ENCODE measurements around the gene TCEAL3. TPM values are rescaled to one million over a fixed set of nuclear protein-coding genes. Genes with fewer than 3 reads are reported as not detected.

The TCEAL3 gene
- total RNA-seq, 1 donor from 2014 or later, result 15.2 TPM

DNA sequence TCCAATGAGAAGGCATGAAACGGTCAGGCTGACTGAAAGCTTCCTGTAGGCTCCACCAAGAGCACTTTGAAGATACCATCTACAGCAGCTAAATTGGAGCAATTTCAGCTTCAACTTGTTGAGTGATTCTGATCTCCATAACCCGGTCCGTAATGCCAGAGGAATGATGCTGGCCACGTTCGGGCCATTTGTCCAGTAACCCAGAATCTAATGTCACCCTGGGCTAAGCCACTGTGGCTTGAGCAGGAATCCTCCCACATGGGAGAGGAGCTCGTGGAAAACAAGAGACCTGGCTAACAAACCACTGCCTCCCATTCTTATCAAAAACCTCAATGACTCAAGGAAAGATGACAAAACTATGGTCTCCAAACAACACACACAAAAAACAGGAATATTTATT, 36.6 kb upstream of the TCEAL3 start:
- no peak overlapping the region for H3K4me2 ChIP-seq (ENCODE audit: low read length)
- H3K4me1 Mint-ChIP-seq (ENCODE audit: low read depth, unreplicated experiment), result no peaks in the 10 kb centered on the region
- FAIRE-seq (peak; percentile 59), DNase-seq (ENCODE audit: low read depth) (no peak)
- H3K4me1 ChIP-seq (ENCODE audit: insufficient read depth, low read length), result no peaks in the 10 kb centered on the region
- no peaks in the 10 kb centered on the region for H3K36me3 Mint-ChIP-seq (ENCODE audit: low read depth, unreplicated experiment)
- H3K9me3 ChIP-seq (ENCODE audit: insufficient read depth, low read depth, low read length), result no peaks in the 10 kb centered on the region
- H3K27ac Mint-ChIP-seq (ENCODE audit: unreplicated experiment), result no peak overlapping the region
- no peak for TF ChIP-seq EZH2 (IDR thresholded peaks at IDR 0.05; ENCODE audit: insufficient read depth, low read length)
- TF ChIP-seq, protein P1, sequence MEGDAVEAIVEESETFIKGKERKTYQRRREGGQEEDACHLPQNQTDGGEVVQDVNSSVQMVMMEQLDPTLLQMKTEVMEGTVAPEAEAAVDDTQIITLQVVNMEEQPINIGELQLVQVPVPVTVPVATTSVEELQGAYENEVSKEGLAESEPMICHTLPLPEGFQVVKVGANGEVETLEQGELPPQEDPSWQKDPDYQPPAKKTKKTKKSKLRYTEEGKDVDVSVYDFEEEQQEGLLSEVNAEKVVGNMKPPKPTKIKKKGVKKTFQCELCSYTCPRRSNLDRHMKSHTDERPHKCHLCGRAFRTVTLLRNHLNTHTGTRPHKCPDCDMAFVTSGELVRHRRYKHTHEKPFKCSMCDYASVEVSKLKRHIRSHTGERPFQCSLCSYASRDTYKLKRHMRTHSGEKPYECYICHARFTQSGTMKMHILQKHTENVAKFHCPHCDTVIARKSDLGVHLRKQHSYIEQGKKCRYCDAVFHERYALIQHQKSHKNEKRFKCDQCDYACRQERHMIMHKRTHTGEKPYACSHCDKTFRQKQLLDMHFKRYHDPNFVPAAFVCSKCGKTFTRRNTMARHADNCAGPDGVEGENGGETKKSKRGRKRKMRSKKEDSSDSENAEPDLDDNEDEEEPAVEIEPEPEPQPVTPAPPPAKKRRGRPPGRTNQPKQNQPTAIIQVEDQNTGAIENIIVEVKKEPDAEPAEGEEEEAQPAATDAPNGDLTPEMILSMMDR (IDR thresholded peaks at IDR 0.05; ENCODE audit: insufficient read depth, low read depth, low read length), result no peak
- no peak overlapping the region for H3K27ac ChIP-seq (ENCODE audit: low read depth, low read length)
- no peak overlapping the region for H2AFZ ChIP-seq (ENCODE audit: low read depth, low read length)
- H3K27me3 Mint-ChIP-seq (ENCODE audit: low read depth, unreplicated experiment), result peaks cover 3% of the 10 kb centered on the region
- H3K36me3 ChIP-seq (ENCODE audit: insufficient read depth, low read length), result no peaks in the 10 kb centered on the region
- H3K4me3 ChIP-seq (ENCODE audit: insufficient read depth, low read depth, low read length), result no peak overlapping the region
- H3K27me3 ChIP-seq (ENCODE audit: insufficient read depth, low read length), result no peaks in the 10 kb centered on the region
- H4K20me1 ChIP-seq (ENCODE audit: insufficient read depth, low read length), result no peaks in the 10 kb centered on the region
- H3K9me3 Mint-ChIP-seq (ENCODE audit: unreplicated experiment), result no peaks in the 10 kb centered on the region
- no peak overlapping the region for H3K4me3 Mint-ChIP-seq (ENCODE audit: unreplicated experiment)
- no peaks in the 10 kb centered on the region for H3K79me2 ChIP-seq (ENCODE audit: insufficient read depth, low read length)
- no peak overlapping the region for H3K9ac ChIP-seq (ENCODE audit: low read length)

DNA sequence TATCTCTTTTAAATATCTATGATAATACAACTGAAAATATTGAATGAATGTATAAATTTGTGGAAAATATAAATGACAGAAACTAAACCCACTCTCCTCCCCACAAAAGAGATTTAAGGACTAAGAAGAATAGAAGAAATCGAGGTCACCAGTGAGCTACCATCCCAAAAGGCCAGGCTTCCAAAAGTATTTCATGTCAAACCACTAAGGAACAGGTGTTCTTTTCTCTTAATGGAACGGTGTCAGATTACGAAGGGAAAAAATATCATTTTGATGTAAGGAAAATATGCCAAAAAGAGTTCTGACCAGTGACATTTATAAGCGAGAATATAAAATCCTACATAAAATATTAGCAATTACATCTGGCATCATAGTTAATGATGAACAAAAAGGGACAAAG, 36.0 kb upstream of the TCEAL3 start:
- no peak for DNase-seq (ENCODE audit: low read depth)
- no peak overlapping the region for H3K4me2 ChIP-seq (ENCODE audit: low read length)
- H2AFZ ChIP-seq (ENCODE audit: low read depth, low read length), result no peak overlapping the region
- Mint-ChIP-seq H3K4me3 (ENCODE audit: unreplicated experiment) (no peak overlapping the region), H3K27ac (ENCODE audit: unreplicated experiment) (no peak overlapping the region), H3K27me3 (ENCODE audit: low read depth, unreplicated experiment) (peaks cover 3% of the 10 kb centered on the region), H3K9me3 (ENCODE audit: unreplicated experiment) (no peaks in the 10 kb centered on the region), H3K36me3 (ENCODE audit: low read depth, unreplicated experiment) (no peaks in the 10 kb centered on the region), H3K4me1 (ENCODE audit: low read depth, unreplicated experiment) (no peaks in the 10 kb centered on the region)
- H3K9ac ChIP-seq (ENCODE audit: low read length), result no peak overlapping the region
- H4K20me1 ChIP-seq (ENCODE audit: insufficient read depth, low read length), result no peaks in the 10 kb centered on the region
- no peaks in the 10 kb centered on the region for H3K79me2 ChIP-seq (ENCODE audit: insufficient read depth, low read length)
- H3K27me3 ChIP-seq (ENCODE audit: insufficient read depth, low read length), result no peaks in the 10 kb centered on the region
- H3K27ac ChIP-seq (ENCODE audit: low read depth, low read length), result no peak overlapping the region
- no peak overlapping the region for H3K4me3 ChIP-seq (ENCODE audit: insufficient read depth, low read depth, low read length)
- H3K9me3 ChIP-seq (ENCODE audit: insufficient read depth, low read depth, low read length), result no peaks in the 10 kb centered on the region
- H3K4me1 ChIP-seq (ENCODE audit: insufficient read depth, low read length), result no peaks in the 10 kb centered on the region
- FAIRE-seq, result peak; percentile 60
- TF ChIP-seq EZH2 (IDR thresholded peaks at IDR 0.05; ENCODE audit: insufficient read depth, low read length), result no peak
- TF ChIP-seq, protein P1 (IDR thresholded peaks at IDR 0.05; ENCODE audit: insufficient read depth, low read depth, low read length), result no peak
- no peaks in the 10 kb centered on the region for H3K36me3 ChIP-seq (ENCODE audit: insufficient read depth, low read length)

DNA sequence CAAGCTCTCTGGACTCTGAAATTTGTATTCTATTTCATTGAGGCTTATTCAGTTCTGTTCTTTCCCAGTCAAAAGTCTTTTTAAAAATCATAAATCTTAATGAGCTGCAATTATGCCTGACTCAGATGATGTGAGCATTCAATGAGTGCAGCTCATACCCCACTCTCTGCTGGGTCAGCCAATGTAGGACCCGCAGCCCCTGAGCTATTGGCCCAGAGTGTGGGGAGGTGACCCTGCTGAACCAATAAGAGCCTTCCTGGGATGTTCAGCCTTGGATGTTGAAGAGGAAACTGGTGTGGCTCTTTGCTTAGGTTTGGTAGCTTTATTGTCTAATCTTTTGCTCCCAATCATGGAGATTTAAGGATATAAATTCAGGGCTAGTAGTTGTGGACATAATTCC, 34.6 kb upstream of the TCEAL3 start:
- TF ChIP-seq EZH2 (IDR thresholded peaks at IDR 0.05; ENCODE audit: insufficient read depth, low read length), result no peak
- TF ChIP-seq, protein P1 (IDR thresholded peaks at IDR 0.05; ENCODE audit: insufficient read depth, low read depth, low read length), result no peak

More for the DNA sequence above, 34.6 kb upstream of the TCEAL3 start:
- H3K4me3 ChIP-seq (ENCODE audit: insufficient read depth, low read depth, low read length), result no peak overlapping the region
- no peaks in the 10 kb centered on the region for H3K9me3 Mint-ChIP-seq (ENCODE audit: unreplicated experiment)
- H3K9ac ChIP-seq (ENCODE audit: low read length), result no peak overlapping the region
- H3K36me3 Mint-ChIP-seq (ENCODE audit: low read depth, unreplicated experiment), result no peaks in the 10 kb centered on the region
- H3K27ac ChIP-seq (ENCODE audit: low read depth, low read length), result no peak overlapping the region
- H4K20me1 ChIP-seq (ENCODE audit: insufficient read depth, low read length), result no peaks in the 10 kb centered on the region
- H3K27me3 Mint-ChIP-seq (ENCODE audit: low read depth, unreplicated experiment), result peaks cover 3% of the 10 kb centered on the region
- FAIRE-seq, result peak; percentile 29
- no peaks in the 10 kb centered on the region for H3K4me1 Mint-ChIP-seq (ENCODE audit: low read depth, unreplicated experiment)
- H3K79me2 ChIP-seq (ENCODE audit: insufficient read depth, low read length), result no peaks in the 10 kb centered on the region
- H3K4me1 ChIP-seq (ENCODE audit: insufficient read depth, low read length), result no peaks in the 10 kb centered on the region
- H3K27me3 ChIP-seq (ENCODE audit: insufficient read depth, low read length), result no peaks in the 10 kb centered on the region
- no peak for DNase-seq (ENCODE audit: low read depth)
- no peak overlapping the region for H3K4me3 Mint-ChIP-seq (ENCODE audit: unreplicated experiment)
- no peaks in the 10 kb centered on the region for H3K9me3 ChIP-seq (ENCODE audit: insufficient read depth, low read depth, low read length)
- no peak overlapping the region for H3K27ac Mint-ChIP-seq (ENCODE audit: unreplicated experiment)
- no peak overlapping the region for H3K4me2 ChIP-seq (ENCODE audit: low read length)
- H2AFZ ChIP-seq (ENCODE audit: low read depth, low read length), result no peak overlapping the region
- no peaks in the 10 kb centered on the region for H3K36me3 ChIP-seq (ENCODE audit: insufficient read depth, low read length)
